ENCODE data around the gene RND1. TPM values are rescaled to one million over a fixed set of nuclear protein-coding genes. Genes with fewer than 3 reads are reported as not detected.

The RND1 gene
- total and polyA plus RNA-seq, 2 of the 13 experiments (the other 11 are each of a cell fraction or from before 2014, with no cell fraction given): 1.8 to 1.9 TPM

DNA sequence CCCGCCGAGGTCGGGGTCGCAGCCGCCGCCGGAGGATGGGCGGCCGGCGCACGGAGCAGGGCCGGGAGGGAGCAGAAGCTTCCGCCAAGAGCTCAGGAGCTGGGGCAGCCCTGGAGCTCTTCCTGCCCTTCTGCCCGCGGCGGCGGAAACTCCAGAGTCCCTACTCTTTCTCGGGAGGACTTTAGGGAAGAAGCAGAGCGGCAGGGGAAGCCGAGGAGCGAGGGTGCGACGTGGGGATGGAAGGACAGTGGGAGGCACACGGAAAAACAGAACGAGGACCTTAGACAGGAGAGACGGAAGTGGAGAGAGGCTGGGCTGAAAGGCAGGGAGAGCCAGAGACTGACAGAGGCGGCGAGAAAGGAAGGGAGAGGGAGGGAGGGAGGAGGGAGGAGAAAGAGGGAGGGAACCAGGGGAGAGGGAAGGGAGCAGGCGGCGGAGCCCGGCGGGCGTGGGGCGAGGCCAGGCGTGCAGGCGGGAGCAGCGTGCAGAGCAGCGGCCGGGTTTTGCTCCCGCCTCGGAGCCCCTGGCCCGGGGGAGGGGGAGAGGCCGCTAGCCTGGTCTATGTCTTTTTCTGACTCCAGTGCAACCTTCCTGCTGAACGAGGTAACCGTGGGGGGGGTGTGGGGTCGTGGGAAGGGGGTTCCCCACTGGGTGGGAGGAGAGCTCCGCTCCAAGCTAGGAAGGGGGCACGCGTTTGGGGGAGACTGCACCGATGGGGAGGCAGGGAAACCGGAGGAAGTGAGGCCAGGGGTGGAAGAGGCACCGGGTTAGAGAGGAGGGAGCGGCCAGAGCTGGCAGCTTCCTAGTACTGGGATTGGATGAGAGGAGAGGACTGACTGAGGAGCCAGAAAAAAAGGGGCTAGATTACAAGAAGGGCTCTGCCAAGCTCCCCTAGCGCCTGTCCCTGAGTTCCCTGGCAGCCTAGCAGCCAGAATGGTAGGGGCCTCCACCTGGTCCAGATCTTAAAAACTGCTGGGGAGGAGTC is 50.3 kb downstream of the RND1 start:
- DNase-seq (ENCODE audit: low spot score) (peak; percentile 41), FAIRE-seq (no peak), ATAC-seq (peak; percentile 65)
- Histone ChIP-seq H3K9ac (ENCODE audit: insufficient read depth, low read depth, low read length) (peak overlapping the region; percentile 34), H3K9me3 (ENCODE audit: low read length) (no peaks in the 10 kb centered on the region), H3K27me3 (ENCODE audit: control insufficient read depth in 1 of 2, insufficient read depth in 2 of 2, low read length in 2 of 2) (peaks cover 9 to 65% of the 10 kb centered on the region in 2 experiments), H3K4me1 (ENCODE audit: insufficient read depth, low read length) (peaks cover 52% of the 10 kb centered on the region), H3K79me2 (ENCODE audit: insufficient read depth, low read length) (no peaks in the 10 kb centered on the region), H4K20me1 (ENCODE audit: insufficient read depth, low read length) (0 out of 2 replicates have a peak, but pooled peaks cover 3% of the 10 kb centered on the region), H3K4me3 (replicated peaks in 1 of 3; ENCODE audit: insufficient read depth in 1 of 3, low read depth in 2 of 3, low read length in 3 of 3) (peak overlapping the region; percentile 60 to 76 (median 72)), H3K27ac (ENCODE audit: extremely low read length, insufficient read depth, low read length) (no peak overlapping the region), H2AFZ (ENCODE audit: low read length) (no peak overlapping the region), H3K4me2 (ENCODE audit: low read depth, low read length) (peak overlapping the region; percentile 94), H3K36me3 (replicated peaks in 1 of 2; ENCODE audit: control insufficient read depth in 1 of 2, insufficient read depth in 2 of 2, low read length in 2 of 2) (no peaks in the 10 kb centered on the region)
- ChIA-PET POLR2A (interaction anchor here (0.7 to 1.8 kb wide), 5 partner anchors 11 to 52 kb away, joined by 4 to 7 read pairs (median 4); partner anchors contain the start of genes ADCY6 and DDX23), CTCF (ENCODE audit: low intra/inter-chr PET ratio, low total read pairs) (interaction anchor here (1.4 to 2.5 kb wide), 2 partner anchors 19 to 62 kb away, joined by 7 to 9 read pairs; no protein-coding TSS in a partner anchor)
- intact Hi-C loops (cut with micrococcal nuclease; ENCODE audit: unreplicated experiment): no loop called here
- no TSS peak for BruUV-seq (replicated peaks)
- WGBS (ENCODE audit: low lambda C conversion rate): 2% methylated on average over 47 of the region's 54 CpGs
- in situ Hi-C loops (cut with HindIII; ENCODE audit: extremely low pct_ligation_motif_present, low pct_unique_long_range_greater_than_20kb): no loop called here
- TF ChIP-seq MEIS2 (CRISPR knock-in tag; IDR thresholded peaks at IDR 0.05): no peak
- TF ChIP-seq, protein P1, sequence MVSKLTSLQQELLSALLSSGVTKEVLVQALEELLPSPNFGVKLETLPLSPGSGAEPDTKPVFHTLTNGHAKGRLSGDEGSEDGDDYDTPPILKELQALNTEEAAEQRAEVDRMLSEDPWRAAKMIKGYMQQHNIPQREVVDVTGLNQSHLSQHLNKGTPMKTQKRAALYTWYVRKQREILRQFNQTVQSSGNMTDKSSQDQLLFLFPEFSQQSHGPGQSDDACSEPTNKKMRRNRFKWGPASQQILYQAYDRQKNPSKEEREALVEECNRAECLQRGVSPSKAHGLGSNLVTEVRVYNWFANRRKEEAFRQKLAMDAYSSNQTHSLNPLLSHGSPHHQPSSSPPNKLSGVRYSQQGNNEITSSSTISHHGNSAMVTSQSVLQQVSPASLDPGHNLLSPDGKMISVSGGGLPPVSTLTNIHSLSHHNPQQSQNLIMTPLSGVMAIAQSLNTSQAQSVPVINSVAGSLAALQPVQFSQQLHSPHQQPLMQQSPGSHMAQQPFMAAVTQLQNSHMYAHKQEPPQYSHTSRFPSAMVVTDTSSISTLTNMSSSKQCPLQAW (CRISPR knock-in tag; IDR thresholded peaks at IDR 0.05): no peak
- TF ChIP-seq, protein P2, sequence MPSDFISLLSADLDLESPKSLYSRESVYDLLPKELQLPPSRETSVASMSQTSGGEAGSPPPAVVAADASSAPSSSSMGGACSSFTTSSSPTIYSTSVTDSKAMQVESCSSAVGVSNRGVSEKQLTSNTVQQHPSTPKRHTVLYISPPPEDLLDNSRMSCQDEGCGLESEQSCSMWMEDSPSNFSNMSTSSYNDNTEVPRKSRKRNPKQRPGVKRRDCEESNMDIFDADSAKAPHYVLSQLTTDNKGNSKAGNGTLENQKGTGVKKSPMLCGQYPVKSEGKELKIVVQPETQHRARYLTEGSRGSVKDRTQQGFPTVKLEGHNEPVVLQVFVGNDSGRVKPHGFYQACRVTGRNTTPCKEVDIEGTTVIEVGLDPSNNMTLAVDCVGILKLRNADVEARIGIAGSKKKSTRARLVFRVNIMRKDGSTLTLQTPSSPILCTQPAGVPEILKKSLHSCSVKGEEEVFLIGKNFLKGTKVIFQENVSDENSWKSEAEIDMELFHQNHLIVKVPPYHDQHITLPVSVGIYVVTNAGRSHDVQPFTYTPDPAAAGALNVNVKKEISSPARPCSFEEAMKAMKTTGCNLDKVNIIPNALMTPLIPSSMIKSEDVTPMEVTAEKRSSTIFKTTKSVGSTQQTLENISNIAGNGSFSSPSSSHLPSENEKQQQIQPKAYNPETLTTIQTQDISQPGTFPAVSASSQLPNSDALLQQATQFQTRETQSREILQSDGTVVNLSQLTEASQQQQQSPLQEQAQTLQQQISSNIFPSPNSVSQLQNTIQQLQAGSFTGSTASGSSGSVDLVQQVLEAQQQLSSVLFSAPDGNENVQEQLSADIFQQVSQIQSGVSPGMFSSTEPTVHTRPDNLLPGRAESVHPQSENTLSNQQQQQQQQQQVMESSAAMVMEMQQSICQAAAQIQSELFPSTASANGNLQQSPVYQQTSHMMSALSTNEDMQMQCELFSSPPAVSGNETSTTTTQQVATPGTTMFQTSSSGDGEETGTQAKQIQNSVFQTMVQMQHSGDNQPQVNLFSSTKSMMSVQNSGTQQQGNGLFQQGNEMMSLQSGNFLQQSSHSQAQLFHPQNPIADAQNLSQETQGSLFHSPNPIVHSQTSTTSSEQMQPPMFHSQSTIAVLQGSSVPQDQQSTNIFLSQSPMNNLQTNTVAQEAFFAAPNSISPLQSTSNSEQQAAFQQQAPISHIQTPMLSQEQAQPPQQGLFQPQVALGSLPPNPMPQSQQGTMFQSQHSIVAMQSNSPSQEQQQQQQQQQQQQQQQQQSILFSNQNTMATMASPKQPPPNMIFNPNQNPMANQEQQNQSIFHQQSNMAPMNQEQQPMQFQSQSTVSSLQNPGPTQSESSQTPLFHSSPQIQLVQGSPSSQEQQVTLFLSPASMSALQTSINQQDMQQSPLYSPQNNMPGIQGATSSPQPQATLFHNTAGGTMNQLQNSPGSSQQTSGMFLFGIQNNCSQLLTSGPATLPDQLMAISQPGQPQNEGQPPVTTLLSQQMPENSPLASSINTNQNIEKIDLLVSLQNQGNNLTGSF (CRISPR knock-in tag; IDR thresholded peaks at IDR 0.05): no peak
- TF ChIP-seq MLLT10 (CRISPR knock-in tag; IDR thresholded peaks at IDR 0.05): no peak
- no peak for TF ChIP-seq NFKB2 (CRISPR knock-in tag; IDR thresholded peaks at IDR 0.05; ENCODE audit: borderline replicate concordance)
- TF ChIP-seq GATA4 (IDR thresholded peaks at IDR 0.05; ENCODE audit: borderline replicate concordance, low read depth): no peak
- no peak for TF ChIP-seq ZNF20 (CRISPR knock-in tag; IDR thresholded peaks at IDR 0.05)
- peak; percentile 45; the same call in 1 of the 2 replicates for TF ChIP-seq ZSCAN25 (CRISPR knock-in tag; IDR thresholded peaks at IDR 0.05)
- peak; percentile 38; the same call in 1 of the 2 replicates for TF ChIP-seq SIN3A (IDR thresholded peaks at IDR 0.05; ENCODE audit: borderline replicate concordance, low read depth, low read length)
- TF ChIP-seq, protein P3, sequence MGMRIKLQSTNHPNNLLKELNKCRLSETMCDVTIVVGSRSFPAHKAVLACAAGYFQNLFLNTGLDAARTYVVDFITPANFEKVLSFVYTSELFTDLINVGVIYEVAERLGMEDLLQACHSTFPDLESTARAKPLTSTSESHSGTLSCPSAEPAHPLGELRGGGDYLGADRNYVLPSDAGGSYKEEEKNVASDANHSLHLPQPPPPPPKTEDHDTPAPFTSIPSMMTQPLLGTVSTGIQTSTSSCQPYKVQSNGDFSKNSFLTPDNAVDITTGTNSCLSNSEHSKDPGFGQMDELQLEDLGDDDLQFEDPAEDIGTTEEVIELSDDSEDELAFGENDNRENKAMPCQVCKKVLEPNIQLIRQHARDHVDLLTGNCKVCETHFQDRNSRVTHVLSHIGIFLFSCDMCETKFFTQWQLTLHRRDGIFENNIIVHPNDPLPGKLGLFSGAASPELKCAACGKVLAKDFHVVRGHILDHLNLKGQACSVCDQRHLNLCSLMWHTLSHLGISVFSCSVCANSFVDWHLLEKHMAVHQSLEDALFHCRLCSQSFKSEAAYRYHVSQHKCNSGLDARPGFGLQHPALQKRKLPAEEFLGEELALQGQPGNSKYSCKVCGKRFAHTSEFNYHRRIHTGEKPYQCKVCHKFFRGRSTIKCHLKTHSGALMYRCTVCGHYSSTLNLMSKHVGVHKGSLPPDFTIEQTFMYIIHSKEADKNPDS (CRISPR knock-in tag; IDR thresholded peaks at IDR 0.05): no peak
- 0 out of 2 replicates have a peak, but pooled peaks have one; percentile 25 for TF ChIP-seq PCBP1 (IDR thresholded peaks at IDR 0.05; ENCODE audit: borderline replicate concordance, low read depth, low read length)

All from HepG2 (cell line).